ENCODE data around the gene MRPS34.

- TF ChIP-seq CTCF (IDR thresholded peaks at IDR 0.05; ENCODE audit: poor library complexity) (no peak), EZH2 (IDR thresholded peaks at IDR 0.05; ENCODE audit: borderline replicate concordance) (no peak)
These were observed 11.2 kb downstream of the MRPS34 start for GRCh38 chr16:1761751-1762150.

All from hepatocyte (in vitro differentiated cells).